H1 (cell line): ENCODE measurements around the gene CAPS. TPM values are rescaled to one million over a fixed set of nuclear protein-coding genes. Genes with fewer than 3 reads are reported as not detected.

Experiments
- CEBPB ChIP-seq: IDR thresholded peaks from 2 replicates; pipeline ENCODE4 v1.6.1; 2012; ENCODE audit warnings: low read depth, low read length
- HDAC6 ChIP-seq: IDR thresholded peaks from one replicate; pipeline ENCODE4 v1.7.1; 2012; ENCODE audit warnings: low read depth, mild to moderate bottlenecking, inconsistent platforms, low read length, moderate library complexity
- KDM5A ChIP-seq: fragments of 200-600 bp; IDR thresholded peaks from 2 replicates; pipeline ENCODE4 v1.7.1; 2012; ENCODE audit warnings: mild to moderate bottlenecking, low read length, inconsistent platforms, mixed read lengths
- NANOG ChIP-seq: IDR thresholded peaks from 2 replicates; pipeline ENCODE4 v1.6.1; 2011; ENCODE audit warnings: low read length, low read depth, mild to moderate bottlenecking, inconsistent platforms; ENCODE audit not compliant: insufficient read depth, poor library complexity, severe bottlenecking
- RXRA ChIP-seq: IDR thresholded peaks from 2 replicates; pipeline ENCODE4 v1.6.1; 2011; ENCODE audit warnings: low read depth, mild to moderate bottlenecking, low read length, moderate library complexity; ENCODE audit not compliant: insufficient read depth
- TBP ChIP-seq: IDR thresholded peaks from 2 replicates; pipeline ENCODE4 v1.6.1; 2011; ENCODE audit warnings: low read depth, low read length, improper control_type of control experiment
- ZNF274 ChIP-seq: IDR thresholded peaks from 2 replicates; pipeline ENCODE4 v1.7.0; 2012; ENCODE audit warnings: low read length, borderline replicate concordance; ENCODE audit errors: extremely low read depth
- polyA plus RNA-seq, 7 experiments: library from polyadenylated mRNA; depleted of rRNA in 3 of 7; stranded (reverse) in 5 of 7; unstranded in 2 of 7; fragments of >200 nt in 5 of 7; fragments of 200-250 nt in 2 of 7; gene quantifications; 1 replicate in 5 of 7; 2 replicates in 1 of 7; 4 replicates in 1 of 7; pipeline versions ENCODE4 v1.2.1 to v1.2.3, GENCODE V29; 2011 to 2013; ENCODE audit warnings: missing spikeins in 2 of 7, mixed read lengths in 2 of 7
- total RNA-seq: library from RNA; stranded (reverse); fragmentation: NEBNext Ultra II Directional; extraction: Animal tissue kit (Norgen Biotek cat#: 25700); gene quantifications from 2 replicates; pipeline ENCODE4 v1.2.1, GENCODE V29; 2021

CAPS gene
- total and polyA plus RNA-seq, 2 of the 8 experiments (the other 6 are each of a cell fraction or from before 2014, with no cell fraction given): 2.1 to 2.4 TPM

- TF ChIP-seq NANOG: no peak
- TF ChIP-seq CEBPB: no peak
- TF ChIP-seq KDM5A: no peak
- no peak for TF ChIP-seq HDAC6
- TF ChIP-seq TBP: no peak
- no peak for TF ChIP-seq RXRA
- TF ChIP-seq ZNF274: no peak
Observed at GRCh38 chr19:5910638-5910907, 3.5 kb upstream of the CAPS start (continued).
